AG09309 (cell line): ENCODE results near the gene TBL1X.

Experiments
- DNase-seq: peaks from one replicate; pipeline ENCODE4 v3.0.0-alpha.2; 2010; ENCODE audit warnings: low read depth
- H3K4me3 ChIP-seq: 2 replicates; pipeline ENCODE4 v1.5.1; 2011; ENCODE audit warnings: mild to moderate bottlenecking, low read depth, low read length, moderate library complexity; ENCODE audit not compliant: control insufficient read depth
- CTCF ChIP-seq: IDR thresholded peaks from 2 replicates; pipeline ENCODE4 v1.5.1; 2011; ENCODE audit warnings: mild to moderate bottlenecking, low read depth, low read length, inconsistent platforms; ENCODE audit not compliant: insufficient read depth, control insufficient read depth; ENCODE audit errors: missing control alignments

The TBL1X gene

DNA sequence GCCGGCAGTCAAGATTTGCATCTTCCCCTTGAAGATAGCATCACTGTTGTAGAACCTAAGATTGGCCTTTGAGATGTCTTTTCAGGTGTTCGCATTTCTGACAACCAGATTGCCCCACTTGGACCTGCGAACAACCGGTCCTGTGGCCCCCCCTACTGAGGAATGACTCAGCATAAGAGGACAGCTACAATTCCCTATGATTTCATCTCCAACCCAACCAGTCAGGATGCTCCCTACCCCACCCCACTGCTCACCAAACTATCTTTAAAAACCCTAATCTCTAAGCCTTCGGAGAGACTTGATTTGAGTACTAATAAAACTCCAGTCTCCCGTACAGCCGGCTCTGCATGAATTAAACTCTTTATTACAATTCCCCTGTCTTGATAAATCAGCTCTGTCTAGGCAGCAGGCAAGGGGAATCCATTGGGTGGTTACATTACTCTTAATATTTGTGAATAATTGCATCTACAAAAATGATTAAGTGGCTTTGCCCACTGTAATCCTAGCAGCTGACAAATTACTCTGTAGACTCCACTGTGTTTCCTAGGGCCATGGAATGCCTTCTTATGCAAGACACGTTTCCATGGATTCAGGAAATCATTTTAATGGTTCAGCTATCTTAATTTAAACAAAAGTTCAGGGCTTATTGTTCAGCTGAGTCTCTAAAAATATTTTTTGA is 205.4 kb downstream of the TBL1X start:
- no peak for TF ChIP-seq CTCF
- H3K4me3 ChIP-seq: no peak overlapping the region
- no peak for DNase-seq

GRCh38 chrX:9671998-9672397 is 207.1 kb downstream of the TBL1X start:
- DNase-seq: no peak
- no peak overlapping the region for H3K4me3 ChIP-seq

GRCh38 chrX:9676306-9676705 is 211.4 kb downstream of the TBL1X start:
- DNase-seq: peak; percentile 55
- TF ChIP-seq CTCF: no peak

More at GRCh38 chrX:9671998-9672397, 207.1 kb downstream of the TBL1X start:
- no peak for TF ChIP-seq CTCF

GRCh38 chrX:9676738-9677097 is 211.9 kb downstream of the TBL1X start:
- no peak for TF ChIP-seq CTCF
- H3K4me3 ChIP-seq: no peak overlapping the region
- DNase-seq: no peak

More at GRCh38 chrX:9676306-9676705, 211.4 kb downstream of the TBL1X start:
- H3K4me3 ChIP-seq: no peak overlapping the region

DNA sequence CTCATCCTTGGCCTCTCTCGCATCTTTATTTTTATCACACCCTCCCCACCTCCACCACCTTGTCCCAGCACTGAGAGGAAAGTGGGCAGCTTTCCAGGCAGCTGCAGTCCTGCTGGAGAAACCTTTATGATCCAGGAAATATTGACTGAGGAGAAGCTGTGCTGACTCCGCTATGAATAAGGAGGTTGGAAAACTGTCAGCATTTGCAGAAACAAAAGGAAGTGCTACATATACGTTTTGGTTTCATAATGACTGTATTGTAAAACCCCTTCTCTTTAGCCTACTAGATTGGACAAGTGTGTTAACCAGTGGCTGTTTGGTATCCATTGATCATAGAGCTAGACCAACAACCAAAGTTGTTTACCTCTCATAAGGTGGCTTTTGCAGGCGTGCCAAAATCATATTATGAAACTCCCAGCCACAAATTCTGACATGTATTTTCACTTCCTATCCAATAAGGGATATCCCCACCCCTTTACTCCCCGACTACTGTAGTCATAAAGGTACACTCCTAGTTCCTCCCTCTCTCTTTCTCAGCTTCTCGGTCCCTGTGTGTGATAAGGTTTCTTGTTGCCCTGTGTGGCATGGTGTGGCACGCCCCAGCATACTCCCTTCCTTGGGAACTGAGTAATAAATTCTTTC is 212.4 kb downstream of the TBL1X start:
- TF ChIP-seq CTCF: no peak
- DNase-seq: no peak
- no peak overlapping the region for H3K4me3 ChIP-seq

GRCh38 chrX:9678215-9678965 is 213.5 kb downstream of the TBL1X start:
- no peak for TF ChIP-seq CTCF
- H3K4me3 ChIP-seq: no peak overlapping the region
- DNase-seq: no peak
